MCF 10A (cell line): ENCODE measurements around the gene TNNC1. TPM values are rescaled to one million over a fixed set of nuclear protein-coding genes. Genes with fewer than 3 reads are reported as not detected.

Experiments used
- BruUV-seq: library from RNA; stranded (reverse); fragments of 400-500 nt; replicated peaks from 2 replicates; lab custom pipeline; 2021; lab: Mats Ljungman, UMichigan
- CTCF ChIA-PET: fragments of 300-600 bp; sonication (Branson Sonifier 250); formaldehyde crosslinking; extraction: SDS; loops from one replicate; lab custom pipeline; 2021; ENCODE audit warnings: antibody characterized with exemption, inconsistent platforms; lab: Yijun Ruan, JAX
- POLR2A ChIA-PET: fragments of 300-600, 350-650 bp; sonication (Branson Sonifier 250); formaldehyde crosslinking; extraction: SDS; loops from one replicate; lab custom pipeline; 2020; ENCODE audit warnings: antibody characterized with exemption, inconsistent platforms; lab: Yijun Ruan, JAX
- DNase-seq: peaks from one replicate; pipeline ENCODE4 v3.0.0-alpha.2; 2018; ENCODE audit not compliant: unreplicated experiment
- H3K27ac Mint-ChIP-seq: one replicate; pipeline ENCODE4 v1.8.0; 2022; ENCODE audit warnings: mild to moderate bottlenecking, low read depth, mixed read lengths; ENCODE audit not compliant: unreplicated experiment
- H3K27me3 Mint-ChIP-seq: one replicate; pipeline ENCODE4 v1.8.0; 2022; ENCODE audit warnings: mixed read lengths; ENCODE audit not compliant: insufficient read depth, unreplicated experiment
- H3K36me3 Mint-ChIP-seq: one replicate; pipeline ENCODE4 v1.8.0; 2022; ENCODE audit warnings: mild to moderate bottlenecking, moderate library complexity, mixed read lengths; ENCODE audit not compliant: insufficient read depth, unreplicated experiment
- H3K4me1 Mint-ChIP-seq: one replicate; pipeline ENCODE4 v1.8.0; 2022; ENCODE audit warnings: mixed read lengths; ENCODE audit not compliant: insufficient read depth, unreplicated experiment
- H3K4me3 Mint-ChIP-seq: one replicate; pipeline ENCODE4 v1.8.0; 2022; ENCODE audit warnings: mild to moderate bottlenecking, moderate library complexity, mixed read lengths; ENCODE audit not compliant: unreplicated experiment
- H3K9me3 Mint-ChIP-seq: one replicate; pipeline ENCODE4 v1.8.0; 2022; ENCODE audit warnings: mixed read lengths; ENCODE audit not compliant: unreplicated experiment
- intact Hi-C: fragments of 100-400 bp; cut with micrococcal nuclease; formaldehyde crosslinking; loops from 2 replicates; pipeline ENCODE4 v1.14.1; 2022
- total RNA-seq: library from RNA; stranded (reverse); gene quantifications from 2 replicates; pipeline ENCODE4 v1.2.3, GENCODE V29; 2022
- TF ChIP-seq, protein P1 (sequence below): fragments of 200-600 bp; IDR thresholded peaks from one replicate; pipeline ENCODE4 v1.8.0; 2022; ENCODE audit warnings: antibody characterized with exemption, mild to moderate bottlenecking; ENCODE audit not compliant: unreplicated experiment

Gene TNNC1
- total RNA-seq, 1 experiment from 2014 or later, result 0.61 TPM

DNA sequence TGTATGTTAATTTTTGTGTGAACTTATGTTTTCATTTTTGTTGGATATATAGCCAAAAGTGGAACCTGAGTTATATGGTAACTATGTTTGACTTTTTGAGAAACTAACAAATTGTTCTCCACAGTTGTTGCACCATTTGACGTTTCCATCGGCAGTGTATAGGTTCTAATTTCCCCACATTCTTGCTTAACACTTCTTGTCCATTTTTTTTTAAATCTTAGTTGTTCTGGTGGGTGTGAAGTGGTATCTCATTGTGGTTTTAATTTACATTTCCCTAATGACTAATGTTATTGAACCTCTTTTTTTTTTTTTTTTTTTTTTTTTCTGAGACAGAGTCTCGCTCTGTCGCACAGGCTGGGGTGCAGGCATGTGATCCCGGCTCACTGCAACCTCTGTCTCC, 9.6 kb upstream of the TNNC1 start:
- no peak for DNase-seq
- no peak overlapping the region for H3K4me3 Mint-ChIP-seq
- no peaks in the 10 kb centered on the region for H3K9me3 Mint-ChIP-seq
- H3K27ac Mint-ChIP-seq, result no peak overlapping the region
- intact Hi-C loops, result no loop called here
- no peaks in the 10 kb centered on the region for H3K4me1 Mint-ChIP-seq
- TF ChIP-seq, protein P1, sequence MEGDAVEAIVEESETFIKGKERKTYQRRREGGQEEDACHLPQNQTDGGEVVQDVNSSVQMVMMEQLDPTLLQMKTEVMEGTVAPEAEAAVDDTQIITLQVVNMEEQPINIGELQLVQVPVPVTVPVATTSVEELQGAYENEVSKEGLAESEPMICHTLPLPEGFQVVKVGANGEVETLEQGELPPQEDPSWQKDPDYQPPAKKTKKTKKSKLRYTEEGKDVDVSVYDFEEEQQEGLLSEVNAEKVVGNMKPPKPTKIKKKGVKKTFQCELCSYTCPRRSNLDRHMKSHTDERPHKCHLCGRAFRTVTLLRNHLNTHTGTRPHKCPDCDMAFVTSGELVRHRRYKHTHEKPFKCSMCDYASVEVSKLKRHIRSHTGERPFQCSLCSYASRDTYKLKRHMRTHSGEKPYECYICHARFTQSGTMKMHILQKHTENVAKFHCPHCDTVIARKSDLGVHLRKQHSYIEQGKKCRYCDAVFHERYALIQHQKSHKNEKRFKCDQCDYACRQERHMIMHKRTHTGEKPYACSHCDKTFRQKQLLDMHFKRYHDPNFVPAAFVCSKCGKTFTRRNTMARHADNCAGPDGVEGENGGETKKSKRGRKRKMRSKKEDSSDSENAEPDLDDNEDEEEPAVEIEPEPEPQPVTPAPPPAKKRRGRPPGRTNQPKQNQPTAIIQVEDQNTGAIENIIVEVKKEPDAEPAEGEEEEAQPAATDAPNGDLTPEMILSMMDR, result no peak
- POLR2A ChIA-PET, result no interaction called here
- H3K36me3 Mint-ChIP-seq, result peaks cover 78% of the 10 kb centered on the region
- CTCF ChIA-PET, result interaction anchor here (1.0 kb wide), 1 partner anchor 39 kb away, joined by 3 read pairs; no protein-coding TSS in a partner anchor
- no TSS peak for BruUV-seq
- H3K27me3 Mint-ChIP-seq, result no peaks in the 10 kb centered on the region

GRCh38 chr3:52461874-52462273, 8.0 kb upstream of the TNNC1 start:
- Mint-ChIP-seq H3K9me3 (no peaks in the 10 kb centered on the region), H3K27me3 (no peaks in the 10 kb centered on the region), H3K4me3 (no peak overlapping the region), H3K4me1 (peaks cover 9% of the 10 kb centered on the region), H3K36me3 (peaks cover 74% of the 10 kb centered on the region), H3K27ac (peak overlapping the region; percentile 35)
- no peak for DNase-seq
- ChIA-PET POLR2A (no interaction called here), CTCF (interaction anchor here (5.1 kb wide), 1 partner anchor 15 kb away, joined by 29 read pairs; no protein-coding TSS in a partner anchor)
- intact Hi-C loops, result no loop called here
- TF ChIP-seq, protein P1, result no peak
- BruUV-seq, result no TSS peak

DNA sequence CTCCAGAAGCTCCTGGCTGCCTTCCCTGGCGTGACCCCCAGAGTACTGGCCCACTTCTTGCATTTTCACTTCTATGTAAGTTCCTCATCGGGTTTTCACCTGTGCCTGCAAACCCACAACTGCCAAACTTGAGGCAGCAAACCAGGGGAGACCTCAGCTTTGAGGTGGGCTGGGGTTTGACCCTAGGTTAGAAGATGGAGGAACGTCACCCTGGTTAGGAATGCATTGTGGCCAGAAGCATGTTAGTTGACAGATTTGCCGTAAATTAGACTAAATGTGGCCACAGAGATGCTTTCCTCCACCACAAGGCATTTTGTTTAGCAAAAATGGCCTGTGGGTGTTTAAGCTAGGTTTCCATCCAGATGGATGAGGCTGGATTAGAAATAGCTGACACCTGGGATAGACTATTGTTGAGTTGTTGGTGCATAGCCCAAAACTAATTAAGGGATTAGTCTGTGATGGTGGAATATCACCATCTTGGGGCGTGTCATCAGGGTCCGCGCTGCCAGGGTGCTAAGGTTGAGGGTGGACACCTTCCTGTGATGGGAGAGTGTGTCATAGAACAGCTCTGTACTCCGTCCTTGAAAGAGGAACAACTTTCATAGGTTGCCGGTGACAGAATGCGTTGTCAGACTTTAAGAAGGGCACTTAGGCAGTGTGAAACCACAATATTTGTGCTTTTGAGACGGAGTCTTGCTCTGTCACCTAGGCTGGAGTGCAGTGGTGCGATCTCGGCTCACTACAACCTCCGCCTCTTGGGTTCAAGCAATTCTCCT, 5.1 kb upstream of the TNNC1 start:
- intact Hi-C loops, result no loop called here
- CTCF ChIA-PET, result interaction anchor here (0.6 to 5.1 kb wide), 8 partner anchors 9 to 46 kb away, joined by 3 to 29 read pairs (median 4); no protein-coding TSS in a partner anchor
- BruUV-seq, result TSS peak; percentile 13
- no peak for DNase-seq
- Mint-ChIP-seq H3K4me1 (peaks cover 26% of the 10 kb centered on the region), H3K9me3 (no peaks in the 10 kb centered on the region), H3K4me3 (no peak overlapping the region), H3K27me3 (no peaks in the 10 kb centered on the region), H3K36me3 (peaks cover 57% of the 10 kb centered on the region), H3K27ac (no peak overlapping the region)
- POLR2A ChIA-PET, result interaction anchor here (1.3 to 2.0 kb wide), 3 partner anchors 9 to 77 kb away, joined by 4 to 8 read pairs (median 4); partner anchors contain the start of gene UQCC5
- TF ChIP-seq, protein P1, result no peak

DNA sequence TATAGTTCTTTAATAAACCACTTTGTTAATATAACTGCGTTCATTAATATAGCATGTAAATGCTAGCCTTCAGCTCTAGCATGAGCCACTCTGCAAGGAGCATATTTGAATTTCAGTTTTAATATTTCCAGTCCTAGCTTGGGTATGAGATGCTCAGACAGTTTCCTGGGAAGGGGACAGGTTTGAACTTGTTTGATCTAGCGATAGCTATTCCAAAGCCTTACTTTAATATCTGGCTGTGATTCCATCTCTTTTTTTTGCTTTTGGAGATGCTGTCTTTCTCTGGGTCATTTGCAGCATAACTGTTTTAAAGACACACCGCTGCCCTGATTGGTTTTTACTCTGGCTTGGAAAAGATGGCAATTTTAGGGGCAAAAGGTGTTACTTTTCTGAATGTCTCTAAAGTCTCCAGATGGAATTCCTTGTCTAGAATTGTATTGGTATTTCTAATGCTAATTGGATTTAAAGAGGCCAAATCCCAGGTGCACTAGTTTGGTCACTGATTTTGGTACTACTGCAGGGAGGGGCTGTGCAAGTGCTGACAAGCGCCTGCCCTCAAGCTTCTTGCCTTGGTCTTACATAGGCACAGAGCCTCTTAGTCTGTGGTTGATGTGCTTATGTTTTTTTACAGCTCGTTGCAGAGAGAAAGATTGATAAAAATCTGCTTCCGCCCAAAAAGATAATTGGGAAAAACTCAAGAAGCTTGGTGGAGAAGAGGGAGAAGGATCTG, 4.4 kb upstream of the TNNC1 start:
- POLR2A ChIA-PET, result interaction anchor here (0.6 to 2.0 kb wide), 5 partner anchors 10 to 238 kb away, joined by 3 to 8 read pairs (median 4); partner anchors contain the start of gene UQCC5
- intact Hi-C loops, result no loop called here
- no TSS peak for BruUV-seq
- H3K27ac Mint-ChIP-seq, result no peak overlapping the region
- no peaks in the 10 kb centered on the region for H3K9me3 Mint-ChIP-seq
- peaks cover 26% of the 10 kb centered on the region for H3K4me1 Mint-ChIP-seq
- H3K4me3 Mint-ChIP-seq, result no peak overlapping the region
- DNase-seq, result no peak
- CTCF ChIA-PET, result interaction anchor here (0.7 to 5.1 kb wide), 5 partner anchors 9 to 30 kb away, joined by 3 to 29 read pairs (median 10); no protein-coding TSS in a partner anchor
- no peaks in the 10 kb centered on the region for H3K27me3 Mint-ChIP-seq
- H3K36me3 Mint-ChIP-seq, result peaks cover 49% of the 10 kb centered on the region
- TF ChIP-seq, protein P1, result no peak
